GM19035 (cell line): ENCODE data around the gene SEC16A.

Experiments used
- ATAC-seq: cut with Tn5 transposase; IDR thresholded peaks from one replicate; pipeline ENCODE4 v1.9.1; 2021; ENCODE audit not compliant: unreplicated experiment

SEC16A gene

DNA sequence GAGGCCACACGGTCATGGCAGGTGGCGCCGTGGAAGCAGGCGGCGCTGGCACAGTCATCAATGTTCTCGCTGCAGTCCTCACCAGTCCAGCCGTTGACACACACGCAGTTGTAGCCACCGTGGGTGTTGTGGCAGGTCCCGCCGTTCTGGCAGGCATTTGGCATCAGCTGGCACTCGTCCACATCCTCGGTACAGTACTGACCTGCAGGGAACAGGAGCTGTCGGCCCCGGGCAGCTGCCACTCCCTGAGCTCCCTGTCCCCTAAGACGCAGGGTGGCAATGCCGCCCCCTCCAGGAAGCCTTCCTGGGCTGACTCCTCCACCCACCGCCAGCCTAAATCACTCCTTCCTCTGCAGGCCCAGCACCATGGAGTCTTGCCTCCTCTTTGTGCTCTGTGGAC, 35.8 kb upstream of the SEC16A start:
- no peak for ATAC-seq

DNA sequence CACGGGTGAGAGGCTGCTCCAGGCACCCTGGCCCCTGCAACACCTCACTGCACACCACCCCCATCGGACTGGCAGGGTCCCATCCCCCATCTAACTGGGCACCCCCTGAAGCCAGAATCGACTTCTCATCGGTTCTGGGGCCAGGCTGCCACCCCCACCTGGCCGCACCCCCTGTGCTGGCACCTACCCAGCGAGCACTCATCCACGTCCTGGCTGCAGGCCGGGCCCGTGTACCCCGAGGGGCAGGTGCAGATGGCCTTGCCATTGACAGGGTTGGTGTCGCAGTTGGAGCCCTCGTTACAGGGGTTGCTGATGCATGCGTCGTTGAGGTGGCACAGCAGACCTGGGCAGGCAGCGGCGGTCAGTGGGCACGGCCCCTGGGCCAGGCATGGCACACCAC, 35.1 kb upstream of the SEC16A start:
- ATAC-seq: no peak

DNA sequence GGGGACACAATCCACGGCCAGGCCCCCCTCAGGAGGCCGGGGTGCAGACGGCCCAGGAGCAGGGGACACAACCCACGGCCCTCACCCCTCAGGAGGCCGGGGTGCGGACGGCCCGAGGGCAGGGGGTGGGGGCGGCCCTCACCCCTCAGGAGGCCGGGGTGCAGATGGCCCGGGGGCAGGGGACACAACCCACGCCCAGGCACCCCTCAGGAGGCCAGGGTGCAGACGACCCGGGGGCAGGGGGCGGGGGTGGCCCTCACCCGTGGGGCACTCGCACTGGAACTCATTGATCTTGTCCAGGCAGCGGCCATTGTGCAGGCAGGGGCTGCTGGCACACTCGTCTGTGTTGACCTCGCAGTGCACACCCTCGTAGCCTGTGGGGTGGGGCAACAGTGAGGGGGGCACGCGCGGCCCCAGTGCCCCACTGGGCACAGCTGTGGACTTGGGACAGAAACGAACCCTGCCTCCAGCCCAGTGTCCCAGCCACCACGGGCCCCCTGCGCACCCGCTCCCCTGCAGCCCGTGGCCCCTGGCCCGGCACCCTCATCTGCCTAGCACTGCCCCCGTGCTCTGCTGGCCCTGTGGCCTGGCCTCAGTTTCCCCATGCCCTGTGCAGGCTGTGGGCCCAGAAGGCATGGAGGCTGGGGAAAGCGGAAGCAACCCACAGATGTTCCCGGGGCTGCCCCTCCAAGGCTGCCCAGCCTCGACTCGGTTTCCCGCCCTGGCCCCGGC, 34.3 kb upstream of the SEC16A start:
- ATAC-seq: no peak

DNA sequence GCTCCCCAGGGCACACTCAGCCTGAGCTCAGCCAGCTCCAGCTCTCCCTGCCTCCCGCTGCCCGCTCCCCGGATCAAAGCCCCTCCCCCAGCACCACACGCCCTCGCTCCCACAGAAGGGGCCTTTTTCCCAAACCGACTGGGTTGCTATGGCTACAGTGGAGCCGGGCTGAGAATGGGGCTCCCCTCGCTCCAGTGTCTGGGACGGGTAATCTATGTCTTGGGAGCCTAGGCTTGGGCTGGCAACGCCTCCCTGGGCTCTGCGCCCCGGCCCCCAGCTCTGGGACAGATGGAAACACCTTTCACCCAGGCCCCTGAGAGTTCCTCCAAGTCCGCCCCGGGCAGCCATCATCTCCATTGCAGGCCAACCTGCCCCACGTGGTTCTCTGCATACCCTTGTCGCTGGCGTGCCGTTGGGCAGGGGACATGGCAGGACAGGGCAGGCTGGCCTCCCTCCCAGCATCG, 33.4 kb upstream of the SEC16A start:
- no peak for ATAC-seq

DNA sequence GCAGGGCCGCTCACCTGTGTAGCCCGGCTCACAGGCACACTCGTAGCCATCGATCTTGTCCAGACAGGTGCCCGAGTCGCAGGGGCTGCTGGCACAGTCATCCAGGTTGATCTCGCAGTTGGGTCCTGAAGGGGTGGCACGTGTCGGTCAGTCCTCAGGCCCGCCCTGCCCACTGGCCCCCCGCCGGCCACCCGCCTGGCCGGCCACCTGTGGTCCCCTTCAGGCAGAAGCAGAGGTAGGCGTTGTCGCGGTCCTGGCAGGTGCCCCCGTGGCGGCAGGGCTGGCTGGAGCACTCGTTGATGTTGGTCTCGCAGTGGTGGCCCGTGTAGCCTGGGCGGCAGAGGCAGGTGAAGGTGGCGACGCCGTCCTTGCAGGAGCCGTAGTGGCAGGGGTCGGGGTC, 32.4 kb upstream of the SEC16A start:
- ATAC-seq: no peak

DNA sequence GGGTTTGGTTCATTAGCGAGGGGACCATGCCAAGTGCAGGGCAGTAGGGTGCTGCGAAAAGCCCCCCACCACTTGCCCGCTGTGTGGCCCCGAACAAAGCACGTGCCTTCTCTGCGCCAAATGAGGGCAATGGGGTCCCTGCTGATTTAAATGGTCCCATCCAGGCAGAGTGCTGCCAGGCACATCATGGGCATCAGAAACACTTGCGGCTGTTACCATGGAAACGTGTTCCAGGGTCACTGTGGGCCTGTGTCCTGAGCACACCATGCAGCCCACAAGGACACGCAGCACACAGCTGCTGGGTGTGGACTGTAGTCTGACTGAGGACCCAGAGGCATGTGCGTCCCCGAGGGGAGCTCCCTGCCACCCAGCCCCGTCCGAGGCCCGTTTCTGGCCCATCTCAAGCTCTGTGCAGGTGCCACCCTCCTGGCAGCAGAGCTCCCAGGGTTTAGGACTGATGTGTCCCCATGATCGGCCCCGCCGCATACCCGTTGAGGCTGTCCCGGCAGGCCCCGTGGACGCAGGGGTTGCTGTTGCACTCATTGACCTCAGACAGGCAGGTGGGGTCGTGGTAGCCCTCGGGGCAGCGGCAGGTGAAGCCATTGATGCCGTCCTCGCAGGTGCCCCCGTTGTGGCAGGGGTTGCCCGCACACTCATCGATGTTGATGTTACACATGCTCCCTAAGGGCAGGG, 31.3 kb upstream of the SEC16A start:
- no peak for ATAC-seq

DNA sequence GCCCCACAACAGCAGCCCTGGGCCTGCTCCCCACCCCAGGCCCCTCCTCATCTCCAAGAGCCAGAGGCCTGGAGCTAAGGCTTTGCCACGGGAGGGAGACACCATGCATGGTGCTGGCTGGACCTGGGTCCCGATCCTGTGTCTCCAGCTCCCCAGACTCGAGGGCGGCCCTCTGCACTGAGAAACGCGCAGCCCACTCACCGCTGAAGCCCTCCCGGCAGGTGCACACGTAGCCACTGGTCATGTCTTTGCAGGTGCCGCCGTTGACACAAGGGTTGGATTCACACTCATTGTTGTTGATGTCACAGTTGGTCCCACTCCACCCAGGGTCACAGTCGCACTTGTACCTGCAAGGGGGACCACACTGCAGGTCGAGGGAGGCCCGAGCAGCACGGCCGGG, 30.4 kb upstream of the SEC16A start:
- no peak for ATAC-seq

DNA sequence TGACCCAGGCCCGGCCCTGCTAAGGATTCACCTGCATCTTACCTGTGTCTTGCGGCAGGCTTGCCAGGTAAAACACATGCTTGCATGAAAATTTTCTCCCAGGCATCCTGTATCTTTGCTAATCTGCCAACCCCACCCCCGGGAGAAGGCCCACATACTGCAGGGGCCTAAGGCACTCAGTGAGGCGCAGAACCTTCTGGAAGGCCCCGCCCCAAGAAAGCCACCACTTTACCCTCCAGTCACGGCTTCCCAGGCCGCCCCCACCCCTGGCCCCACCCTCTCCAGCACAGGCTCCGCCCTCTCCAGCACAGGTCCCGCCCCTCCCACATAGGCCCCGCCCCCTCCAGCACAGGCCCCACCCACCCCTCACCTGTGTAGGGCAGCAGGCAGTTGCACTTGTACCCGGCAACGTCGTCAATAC, 29.8 kb upstream of the SEC16A start:
- ATAC-seq: no peak

DNA sequence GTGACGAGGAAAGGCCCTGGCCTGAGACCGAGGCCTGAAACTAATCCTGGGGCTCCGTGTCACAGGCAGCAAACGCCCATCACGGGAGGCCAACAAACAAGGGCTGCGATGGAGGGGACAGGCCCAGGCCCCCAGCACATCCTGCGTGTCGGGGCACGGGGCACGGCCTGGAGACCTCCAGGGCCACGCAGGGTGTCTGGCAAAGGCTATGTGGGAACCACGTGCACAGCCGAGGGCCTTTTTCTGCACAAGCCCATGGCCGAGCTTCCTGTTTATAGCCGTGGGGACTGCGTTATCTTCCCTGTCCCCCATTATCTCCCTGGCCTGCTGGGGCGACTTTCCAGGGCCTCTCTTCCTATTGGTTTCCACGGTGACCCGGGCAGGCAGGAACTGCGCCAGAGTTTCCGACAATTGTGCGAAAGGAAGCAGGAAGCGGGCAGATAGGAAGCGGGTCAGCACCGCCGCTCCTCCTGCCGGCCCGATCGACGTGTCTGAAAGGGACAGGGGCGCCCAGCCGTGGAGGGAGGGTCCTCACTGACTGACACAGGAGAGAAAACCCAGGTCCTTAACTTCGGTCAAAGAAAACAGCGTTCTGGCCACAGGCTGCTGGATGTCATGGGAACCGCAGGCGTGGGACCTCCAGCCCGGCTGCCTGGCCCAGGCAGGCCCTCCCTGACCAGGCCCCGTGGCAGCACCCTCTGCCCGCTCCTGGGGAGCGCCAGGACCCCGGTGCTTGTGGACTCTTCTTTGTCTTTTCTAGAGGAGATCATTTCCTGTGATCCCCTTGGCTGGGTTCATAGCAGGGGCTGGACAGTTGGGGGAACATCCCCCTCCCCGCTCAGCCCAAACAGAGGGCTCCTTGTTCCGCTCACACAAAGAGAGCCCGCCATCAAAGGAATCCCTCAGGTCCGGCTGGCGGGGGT, 29.1 kb upstream of the SEC16A start:
- ATAC-seq: no peak

DNA sequence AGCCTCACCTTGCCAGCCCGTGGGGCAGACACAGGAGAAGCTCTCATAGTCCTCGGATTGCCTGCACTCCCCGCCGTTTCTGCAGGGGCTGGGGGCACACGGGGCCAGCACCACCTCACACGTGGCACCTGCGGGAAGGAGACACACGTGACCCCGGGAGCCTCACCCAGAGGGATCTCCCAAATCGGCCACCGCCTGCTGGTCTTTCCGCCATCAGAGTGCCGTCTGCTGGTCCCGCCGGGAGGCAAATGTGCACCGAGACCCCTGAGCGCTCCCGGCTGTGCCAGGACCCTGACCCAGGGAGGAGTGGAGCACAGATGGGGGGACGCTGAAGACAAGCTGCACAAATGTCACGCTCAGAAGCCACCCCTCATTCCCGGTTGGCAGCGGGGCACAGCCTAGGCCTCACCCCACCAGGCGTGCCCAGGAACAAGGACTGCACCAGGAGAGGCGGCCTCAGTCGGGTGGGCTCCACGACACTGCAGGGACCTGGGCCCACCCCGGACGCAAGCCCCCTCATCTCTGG, 28.4 kb upstream of the SEC16A start:
- no peak for ATAC-seq

DNA sequence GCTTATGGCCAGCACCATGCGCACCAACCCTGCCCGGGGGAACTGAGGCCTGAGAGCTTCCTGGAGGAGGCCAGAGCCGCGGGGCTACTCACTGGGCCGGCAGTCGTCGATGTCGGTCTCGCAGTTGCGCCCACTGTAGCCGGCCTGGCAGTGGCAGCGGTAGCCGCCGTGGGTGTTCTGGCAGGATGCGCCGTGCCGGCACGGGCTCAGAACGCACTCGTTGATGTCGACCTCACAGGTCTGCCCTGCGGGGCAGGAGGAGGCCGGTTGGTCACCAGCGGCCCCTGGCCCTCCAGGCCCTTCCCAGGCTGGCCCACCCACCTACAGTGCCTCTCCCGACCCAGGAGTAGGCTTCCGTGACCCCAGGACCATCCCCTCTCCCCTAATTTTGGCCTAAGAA, 27.7 kb upstream of the SEC16A start:
- ATAC-seq: no peak

DNA sequence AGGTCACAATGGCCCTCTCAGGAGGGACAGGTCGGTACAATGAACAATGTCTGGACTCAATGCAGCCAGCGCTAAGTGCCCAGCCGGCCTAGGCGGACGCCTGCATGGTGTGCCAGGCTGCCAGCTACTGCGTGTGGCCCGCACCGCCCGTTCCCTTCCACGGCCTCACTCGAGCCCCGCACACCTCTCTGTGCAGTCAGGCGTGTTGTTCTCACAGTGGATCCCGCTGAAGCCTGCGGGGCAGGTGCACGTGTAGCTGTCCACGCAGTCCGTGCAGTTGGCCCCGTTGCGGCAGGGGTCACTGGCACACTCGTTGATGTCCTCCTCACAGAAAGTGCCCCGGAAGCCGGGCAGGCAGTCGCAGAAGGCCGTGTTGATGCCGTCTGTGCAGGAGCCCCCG, 26.7 kb upstream of the SEC16A start:
- ATAC-seq: no peak

DNA sequence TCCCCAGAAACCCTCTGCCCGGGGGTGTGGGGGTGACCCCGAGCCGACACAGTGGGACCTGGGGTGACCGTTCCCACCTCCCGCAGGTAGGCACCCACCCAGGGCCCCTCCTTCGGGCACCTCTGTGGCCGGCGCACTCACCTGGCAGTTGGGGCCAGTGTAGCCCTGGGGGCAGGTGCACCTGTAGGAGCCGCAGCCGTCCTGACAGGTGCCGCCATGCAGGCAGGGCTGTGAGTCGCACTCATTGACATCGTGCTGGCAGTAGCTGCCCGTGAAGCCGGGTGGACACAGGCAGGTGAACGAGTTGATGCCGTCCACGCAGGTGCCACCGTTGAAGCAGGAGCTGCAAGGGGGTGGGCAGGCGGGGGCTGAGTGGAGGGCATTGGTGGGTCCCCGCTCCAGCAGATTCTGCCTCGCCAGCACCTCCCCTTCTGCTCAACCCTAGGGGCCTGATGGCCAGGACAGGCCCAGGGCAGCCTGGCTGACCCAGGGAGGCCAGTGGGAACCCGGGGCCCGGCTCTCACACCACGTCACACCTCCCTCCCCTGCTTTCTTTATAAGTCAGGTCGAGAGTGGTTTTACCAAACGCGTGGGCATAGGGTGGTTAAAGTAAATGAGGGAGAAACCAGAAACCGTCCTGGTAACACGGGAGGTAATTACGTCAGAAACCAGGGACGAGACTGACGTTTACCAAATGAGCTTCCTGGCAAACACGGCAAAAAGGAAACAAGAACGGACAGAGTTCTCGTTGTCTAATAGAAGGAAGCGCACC, 26.1 kb upstream of the SEC16A start:
- ATAC-seq: no peak

DNA sequence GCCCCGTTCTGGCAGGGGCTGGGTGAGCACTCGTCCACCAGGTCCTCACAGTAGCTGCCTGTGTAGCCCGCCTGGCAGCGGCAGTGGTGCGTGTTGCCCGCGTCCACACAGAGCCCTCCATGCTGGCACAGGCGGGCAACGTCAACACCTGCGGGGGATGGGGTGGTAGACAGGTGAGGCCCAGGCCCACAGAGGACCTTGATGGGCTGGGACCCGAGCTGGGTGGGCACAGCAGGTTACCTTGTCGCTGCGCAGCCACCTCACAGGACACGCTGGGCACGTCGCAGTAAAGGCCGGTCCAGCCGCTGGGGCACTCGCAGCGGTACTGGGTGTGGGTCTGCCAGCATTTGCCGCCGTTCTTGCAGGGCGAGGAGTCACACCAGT, 25.1 kb upstream of the SEC16A start:
- ATAC-seq: no peak

DNA sequence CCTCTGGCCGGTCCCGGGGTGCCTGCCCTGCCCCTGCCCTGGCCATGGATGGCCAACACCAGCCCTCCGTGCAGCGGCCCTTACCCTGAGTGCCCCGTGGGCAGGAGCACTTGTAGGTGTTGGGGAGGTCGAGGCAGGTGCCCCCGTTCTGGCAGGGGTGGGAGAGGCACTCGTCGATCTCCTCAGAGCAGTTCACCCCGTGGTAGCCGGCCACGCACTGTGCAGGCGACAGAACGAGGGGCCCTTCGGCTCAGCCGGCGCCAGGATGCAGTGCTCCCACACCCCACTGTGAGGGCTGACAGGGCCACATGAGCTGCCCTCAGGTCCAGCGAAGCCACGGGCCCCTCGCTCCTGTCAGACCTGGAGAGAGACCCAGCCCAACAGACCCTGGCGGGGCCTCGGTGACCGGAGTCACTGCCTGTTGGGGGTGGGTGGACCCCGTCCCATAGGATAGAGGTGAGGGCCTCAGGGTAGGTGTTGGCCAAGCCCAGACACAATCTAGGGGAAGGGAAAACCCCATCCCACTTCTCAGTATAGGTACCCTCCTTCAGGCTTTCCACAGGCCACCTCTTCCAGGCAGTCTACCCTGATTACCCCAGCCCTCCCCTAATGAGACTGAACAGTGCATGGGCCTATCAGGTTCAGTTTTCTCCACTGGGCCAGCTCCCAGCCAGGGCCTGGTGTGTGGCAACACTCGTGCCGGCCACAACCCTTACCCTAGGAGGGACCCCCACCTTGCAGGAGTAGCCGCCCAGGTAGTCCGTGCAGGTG, 24.6 kb upstream of the SEC16A start:
- ATAC-seq: no peak

DNA sequence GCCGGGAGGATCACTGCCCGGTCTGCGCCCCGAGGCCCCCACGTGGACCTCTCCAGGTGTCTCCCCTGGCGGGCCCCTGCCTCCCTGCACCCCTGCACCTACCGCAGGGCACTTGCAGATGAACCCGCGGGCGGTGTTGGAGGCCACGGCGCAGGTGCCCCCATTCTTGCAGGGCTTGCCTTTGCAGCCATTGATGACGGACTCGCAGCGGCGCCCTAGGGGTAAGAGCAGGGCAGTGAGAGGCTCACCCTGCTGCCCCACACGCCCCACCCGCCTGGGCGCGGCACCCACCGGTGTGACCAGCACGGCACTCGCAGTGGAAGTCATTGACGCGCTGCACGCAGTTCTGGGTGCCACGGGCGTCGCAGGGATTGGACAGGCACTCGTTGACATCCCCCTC, 23.6 kb upstream of the SEC16A start:
- no peak for ATAC-seq

DNA sequence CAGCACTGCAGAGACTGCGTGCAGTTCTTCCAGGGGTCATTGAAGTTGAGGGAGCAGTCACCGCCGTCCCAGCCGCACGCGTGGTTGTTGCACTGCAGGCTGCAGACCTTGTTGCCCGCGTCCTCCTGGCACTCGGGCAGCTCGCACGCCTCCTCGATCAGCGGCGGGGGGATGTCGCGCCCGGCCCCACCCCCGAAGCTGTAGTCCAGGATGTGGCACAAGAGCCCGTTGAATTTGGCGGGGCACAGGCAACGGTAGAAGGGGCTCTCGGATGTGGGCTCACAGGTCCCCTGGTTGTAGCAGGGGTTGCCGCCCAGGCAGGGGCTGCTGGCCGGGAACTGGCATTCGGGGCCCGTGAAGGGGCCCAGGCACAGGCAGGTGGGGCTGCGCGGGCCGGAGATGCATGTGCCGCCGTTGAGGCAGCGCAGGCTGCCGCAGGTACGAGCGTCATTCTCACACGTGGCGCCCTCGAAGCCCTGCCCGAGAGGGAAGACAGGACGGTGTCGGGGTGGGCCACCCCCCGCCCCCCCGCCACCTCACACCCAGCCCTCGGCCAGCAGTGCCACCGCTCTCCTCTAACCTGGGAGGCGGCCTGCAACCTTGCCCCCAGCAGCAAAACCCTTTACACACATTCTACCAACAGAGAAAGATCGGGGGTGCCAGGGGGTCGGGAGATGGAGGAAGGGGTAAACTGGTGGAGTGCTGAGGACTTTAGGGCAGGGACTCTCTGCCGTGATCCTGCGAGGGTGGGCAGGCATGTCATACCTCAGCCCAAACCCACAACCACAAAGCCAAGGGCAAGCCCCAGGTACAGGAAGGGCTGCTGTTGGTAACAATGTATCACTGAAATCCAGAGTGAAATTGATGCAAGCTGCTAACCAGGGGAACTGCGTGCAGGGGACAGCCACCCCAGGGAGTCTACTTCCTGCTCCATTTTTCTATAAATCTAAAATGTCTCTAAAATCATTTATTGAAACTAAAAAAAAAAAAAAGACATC, 22.9 kb upstream of the SEC16A start:
- no peak for ATAC-seq

DNA sequence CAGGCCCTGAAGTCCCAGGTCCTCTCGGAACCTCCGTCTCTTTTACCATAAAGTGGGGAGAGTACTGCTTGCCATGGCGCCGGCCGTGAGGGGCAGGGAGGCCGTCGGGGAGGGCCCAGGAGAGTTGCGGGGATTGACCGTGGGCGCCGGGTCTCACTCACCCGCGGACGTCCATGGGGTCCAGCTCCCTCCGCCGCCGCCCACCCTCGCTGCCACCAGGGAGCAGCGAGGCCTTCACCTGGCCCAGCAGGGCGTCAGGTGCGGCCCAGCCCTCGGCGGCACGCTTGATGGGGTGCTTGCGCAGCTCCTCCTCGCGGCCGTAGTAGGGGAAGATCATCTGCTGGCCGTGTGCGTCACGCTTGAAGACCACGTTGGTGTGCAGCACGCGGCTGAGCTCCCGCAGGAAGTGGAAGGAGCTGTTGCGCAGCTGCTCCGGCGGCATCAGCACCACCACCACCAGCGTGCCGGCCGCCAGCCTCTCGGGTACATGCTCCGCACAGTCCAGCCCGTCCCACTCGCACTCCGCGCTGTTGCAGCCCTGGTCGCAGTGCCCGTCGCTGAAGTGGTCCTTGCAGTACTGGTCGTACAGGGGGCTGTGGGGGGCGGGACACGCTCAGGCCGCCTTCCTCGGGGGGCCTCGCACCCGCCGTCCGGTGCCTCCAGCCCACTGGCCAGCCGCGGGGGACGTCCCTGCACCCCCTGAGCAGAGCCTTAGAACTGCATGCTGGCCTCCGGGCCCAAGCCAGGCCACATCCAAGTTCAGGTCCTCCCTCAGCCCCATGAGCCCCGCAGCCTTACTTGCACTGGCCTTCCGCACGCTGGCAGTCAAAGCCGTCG, 21.9 kb upstream of the SEC16A start:
- no peak for ATAC-seq
